HG03280 (cell line): ENCODE data around the gene NET1.
"Not testable (repeated sequence)": the region's sequence is repeated elsewhere in the genome, so short reads cannot be mapped to it uniquely, and the experiment has no call there.

Source experiments
- ATAC-seq: cut with Tn5 transposase; IDR thresholded peaks from one replicate; pipeline ENCODE4 v1.9.1; 2021; ENCODE audit warnings: mild to moderate bottlenecking, moderate library complexity; ENCODE audit not compliant: unreplicated experiment

NET1 gene

GRCh38 chr10:5461914-5462840 is 49.8 kb downstream of the NET1 start:
- ATAC-seq: no peak

GRCh38 chr10:5462841-5463293 is 50.5 kb downstream of the NET1 start:
- ATAC-seq: no peak

GRCh38 chr10:5464546-5464945 is 52.2 kb downstream of the NET1 start:
- ATAC-seq: no peak

- ATAC-seq: no peak
Measured at GRCh38 chr10:5465976-5466450, 53.7 kb downstream of the NET1 start.

- no peak for ATAC-seq
Measured at GRCh38 chr10:5466451-5467206, 54.3 kb downstream of the NET1 start.

- ATAC-seq: no peak
Measured at GRCh38 chr10:5467207-5467535, 54.8 kb downstream of the NET1 start.

GRCh38 chr10:5467634-5468255 is 55.4 kb downstream of the NET1 start:
- no peak for ATAC-seq

- ATAC-seq: no peak
Measured at GRCh38 chr10:5468262-5469106, 56.1 kb downstream of the NET1 start.

GRCh38 chr10:5469353-5470061 is 57.1 kb downstream of the NET1 start:
- no peak for ATAC-seq

GRCh38 chr10:5470062-5470751 is 57.9 kb downstream of the NET1 start:
- ATAC-seq: no peak

GRCh38 chr10:5474642-5475041 is 62.3 kb downstream of the NET1 start:
- ATAC-seq: not testable (repeated sequence)

GRCh38 chr10:5475088-5475487 is 62.7 kb downstream of the NET1 start:
- not testable (repeated sequence) for ATAC-seq

GRCh38 chr10:5475974-5476807 is 63.8 kb downstream of the NET1 start:
- not testable (repeated sequence) for ATAC-seq

- no peak for ATAC-seq
Measured at GRCh38 chr10:5476918-5477525, 64.7 kb downstream of the NET1 start.

- no peak for ATAC-seq
Measured at GRCh38 chr10:5477948-5478693, 65.8 kb downstream of the NET1 start.

- no peak for ATAC-seq
Measured at GRCh38 chr10:5478694-5479305, 66.4 kb downstream of the NET1 start.
